HL-60 (cell line): ENCODE results near the gene TMOD1.

Experiments
- CTCF ChIP-seq: IDR thresholded peaks from one replicate; pipeline ENCODE4 v1.5.1; 2011; ENCODE audit warnings: low read length, control low read depth, inconsistent platforms; ENCODE audit not compliant: insufficient read depth
- POLR2AphosphoS5 ChIP-seq: IDR thresholded peaks from 2 replicates; pipeline ENCODE4 v1.6.1; 2012; ENCODE audit warnings: low read depth

GRCh38 chr9:97502222-97502983 lies 937 bp downstream of the TMOD1 start:
- TF ChIP-seq POLR2AphosphoS5 (no peak), CTCF (no peak)
